Stimulated activated CD4-positive, alpha-beta T cell treated with anti-CD3 and anti-CD28 coated beads, Interleukin-1b, Interleukin-23, amount 100 ng/mL, for 48 hours (primary cell): ENCODE data around the gene MAX.
A peak's percentile ranks its signal among the peaks of the same experiment; 100 is the strongest.
"Not testable (repeated sequence)": the region's sequence is repeated elsewhere in the genome, so short reads cannot be mapped to it uniquely, and the experiment has no call there.

Source experiments
- DNase-seq: peaks from one replicate; pipeline ENCODE4 v3.0.0-alpha.2; 2020

The MAX gene

GRCh38 chr14:65103150-65103760 is 938 bp upstream of the MAX start:
- peak; percentile 4 for DNase-seq

DNA sequence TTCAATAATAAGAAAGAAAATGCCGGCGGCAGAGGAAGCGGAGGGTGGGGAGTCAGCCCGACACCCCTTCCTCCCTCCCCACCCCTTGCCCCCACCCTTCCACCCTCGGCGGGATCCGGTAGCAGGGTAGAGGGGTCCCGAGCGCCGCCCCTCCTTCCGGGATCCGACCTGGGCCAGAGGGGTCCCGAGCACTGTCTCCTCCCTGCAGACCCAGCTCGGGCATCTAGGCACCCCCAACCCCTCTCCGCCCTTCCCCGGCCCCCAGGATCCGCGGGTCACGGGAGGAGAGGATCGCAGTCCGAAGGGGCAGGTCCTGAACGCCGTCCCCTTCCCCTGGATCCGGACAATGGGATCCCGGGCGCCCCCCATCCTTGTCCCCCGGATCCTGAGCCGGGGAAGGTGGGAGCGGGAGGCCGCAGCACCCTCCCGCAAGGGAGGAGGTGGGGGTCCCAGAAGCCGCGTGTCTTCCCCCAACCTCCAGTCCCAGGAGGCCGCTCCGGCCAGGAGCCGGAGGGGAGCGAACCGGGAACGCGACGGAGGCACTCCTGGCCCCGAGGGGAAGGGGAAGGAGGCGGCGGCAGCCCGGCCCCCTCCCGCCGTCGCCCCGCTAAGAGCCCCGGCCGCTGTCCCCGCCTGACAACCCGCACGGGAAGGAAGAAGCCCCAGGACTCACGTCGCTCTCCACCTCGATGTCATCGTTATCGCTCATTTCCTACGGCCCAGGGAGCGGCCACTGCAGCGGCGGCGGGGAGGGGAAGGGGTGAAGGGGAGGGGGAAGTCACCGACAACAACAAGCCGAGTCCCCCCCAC is 481 bp downstream of the MAX start:
- DNase-seq, result peak; percentile 18

GRCh38 chr14:65100922-65101541 is 1.3 kb downstream of the MAX start:
- DNase-seq, result no peak

DNA sequence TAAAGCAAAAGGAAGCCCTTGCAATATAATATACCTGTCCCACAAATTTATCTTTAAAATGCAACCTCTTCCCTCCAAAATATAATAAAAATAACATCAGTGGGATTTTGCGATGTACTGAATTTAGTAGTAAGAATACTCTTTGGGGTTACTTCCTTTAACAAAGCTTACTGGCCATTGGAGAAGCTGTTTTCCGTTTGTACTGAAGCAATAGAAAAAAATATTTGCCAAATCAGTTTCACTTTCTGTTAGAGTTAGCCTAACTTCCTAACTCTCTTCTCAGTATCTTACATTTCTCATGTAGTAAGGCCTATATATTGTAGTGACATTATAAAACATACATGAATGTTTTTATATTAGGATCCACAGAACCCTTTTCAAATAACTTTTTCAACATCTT is 3.7 kb downstream of the MAX start:
- DNase-seq, result no peak

GRCh38 chr14:65096323-65097089 is 5.8 kb downstream of the MAX start:
- no peak for DNase-seq

DNA sequence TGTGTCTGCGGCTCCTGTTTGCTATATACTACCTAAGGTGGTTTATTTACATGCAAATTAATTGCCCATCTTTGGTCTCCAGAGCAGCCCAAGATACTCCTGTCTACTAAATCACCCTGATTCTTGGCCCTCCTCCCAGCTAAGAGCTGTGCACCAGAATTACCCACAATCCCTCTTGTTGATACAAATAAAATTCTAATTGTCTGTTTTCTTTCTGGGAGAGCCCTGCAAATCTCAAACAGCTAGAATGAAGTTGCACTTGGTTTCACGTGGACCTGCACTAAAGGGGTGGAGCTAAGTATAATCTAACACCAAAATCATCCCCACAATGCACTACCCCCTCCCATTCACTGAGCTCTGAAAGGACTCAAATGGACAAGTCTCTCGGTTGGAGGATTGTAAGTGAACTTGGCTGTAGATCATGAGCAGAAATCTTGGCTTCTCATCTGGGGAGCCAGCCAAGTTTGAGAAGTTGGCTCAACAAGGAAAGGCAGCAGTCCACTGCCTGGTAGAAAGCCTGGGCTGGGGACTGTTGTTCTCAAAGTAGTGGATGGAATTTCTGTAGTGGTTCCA is 6.6 kb downstream of the MAX start:
- no peak for DNase-seq

DNA sequence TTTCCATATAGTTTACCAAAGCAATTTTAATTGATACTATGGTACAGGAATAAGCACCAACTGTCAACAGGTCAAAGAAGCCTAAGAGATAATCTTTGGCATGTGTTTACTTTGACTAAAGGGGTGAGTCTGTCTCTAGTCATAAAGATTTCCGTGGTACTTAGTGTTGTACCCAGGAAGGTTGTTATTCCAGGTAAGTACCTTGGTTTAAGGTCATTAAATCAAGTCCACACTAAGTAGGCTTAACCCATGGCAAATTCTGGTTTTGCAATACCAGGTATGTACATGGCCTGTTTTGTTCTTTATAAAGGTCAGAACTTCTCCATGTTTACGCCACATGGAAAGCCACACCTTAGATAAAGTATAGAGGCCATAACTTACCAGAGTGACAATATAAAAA is 10.0 kb downstream of the MAX start:
- DNase-seq, result no peak

- DNase-seq, result not testable (repeated sequence)
Measured at GRCh38 chr14:65087835-65088234, 14.5 kb downstream of the MAX start.

- not testable (repeated sequence) for DNase-seq
Measured at GRCh38 chr14:65086686-65087085, 15.6 kb downstream of the MAX start.

- no peak for DNase-seq
Measured at GRCh38 chr14:65084554-65085505, 17.5 kb downstream of the MAX start.

- DNase-seq, result no peak
Measured at GRCh38 chr14:65082930-65083329, 19.4 kb downstream of the MAX start.

GRCh38 chr14:65080960-65081747 is 21.2 kb downstream of the MAX start:
- no peak for DNase-seq

GRCh38 chr14:65079768-65080167 is 22.5 kb downstream of the MAX start:
- DNase-seq, result no peak

- DNase-seq, result no peak
Measured at GRCh38 chr14:65079201-65079600, 23.1 kb downstream of the MAX start.

DNA sequence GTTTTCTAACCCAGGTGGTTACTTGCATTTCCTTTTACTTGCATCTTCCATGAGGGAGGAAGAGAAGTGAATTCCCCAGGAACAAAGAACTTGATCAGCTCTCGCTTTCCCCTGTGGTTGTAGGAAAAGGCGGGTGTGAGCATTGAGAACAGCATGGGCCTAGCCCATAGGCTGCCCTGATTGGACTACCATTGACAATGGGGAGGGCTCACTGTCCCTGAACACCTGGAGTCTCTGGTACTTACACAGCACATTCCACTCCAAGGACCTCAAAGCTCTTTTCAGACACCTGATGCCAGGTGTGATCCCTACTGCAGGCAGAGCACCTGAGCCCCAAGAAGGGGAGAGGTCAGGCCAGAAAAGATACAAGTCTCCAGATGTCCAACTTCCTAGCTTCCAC is 25.0 kb downstream of the MAX start:
- no peak for DNase-seq

- no peak for DNase-seq
Measured at GRCh38 chr14:65075628-65076325, 26.5 kb downstream of the MAX start.

DNA sequence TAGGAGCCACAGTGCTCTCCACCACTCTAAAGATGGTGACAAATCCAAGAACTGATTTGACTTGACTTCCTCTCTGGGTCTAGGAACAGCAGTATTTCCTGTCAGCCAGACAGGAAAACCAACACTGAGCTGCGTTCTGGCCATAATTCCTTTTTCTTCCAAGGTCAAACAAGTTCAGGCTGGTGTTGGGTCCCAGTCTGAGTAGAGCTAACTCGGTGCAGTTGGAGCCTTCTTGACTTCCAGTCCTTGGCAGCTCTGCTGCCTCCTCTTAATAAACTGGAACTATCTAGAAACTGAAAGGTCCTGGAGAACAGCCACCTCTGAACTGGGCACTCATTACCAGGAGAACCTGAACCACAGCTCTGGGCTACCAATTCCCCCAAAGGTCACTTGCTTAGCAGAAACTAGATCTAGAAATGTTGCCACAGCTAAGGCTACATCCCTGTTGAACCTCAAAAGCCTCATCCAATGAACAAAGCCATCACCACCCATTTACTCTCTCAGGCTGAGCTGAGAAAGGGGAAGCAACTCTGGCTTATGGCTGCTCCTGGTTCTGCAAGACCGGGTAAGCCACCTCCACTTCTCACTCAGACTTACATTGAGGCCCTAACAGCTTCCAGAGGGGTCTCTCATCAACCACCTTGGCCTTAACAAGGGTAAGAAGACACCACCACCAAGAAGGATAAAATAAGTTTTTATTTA is 27.7 kb downstream of the MAX start:
- DNase-seq, result no peak

- DNase-seq, result no peak
Measured at GRCh38 chr14:65073605-65074201, 28.6 kb downstream of the MAX start.

GRCh38 chr14:65072937-65073336 is 29.4 kb downstream of the MAX start:
- no peak for DNase-seq
